Activated T-cell treated with anti-CD3 and anti-CD28 coated beads, Interleukin-2, amount 50 U/mL, for 48 hours (primary cell): Measurements from ENCODE around the gene MISP3.

Experiments used
- DNase-seq, 2 experiments: peaks; one replicate each; pipeline ENCODE4 v3.0.0-alpha.2; 2020

Gene MISP3

DNA sequence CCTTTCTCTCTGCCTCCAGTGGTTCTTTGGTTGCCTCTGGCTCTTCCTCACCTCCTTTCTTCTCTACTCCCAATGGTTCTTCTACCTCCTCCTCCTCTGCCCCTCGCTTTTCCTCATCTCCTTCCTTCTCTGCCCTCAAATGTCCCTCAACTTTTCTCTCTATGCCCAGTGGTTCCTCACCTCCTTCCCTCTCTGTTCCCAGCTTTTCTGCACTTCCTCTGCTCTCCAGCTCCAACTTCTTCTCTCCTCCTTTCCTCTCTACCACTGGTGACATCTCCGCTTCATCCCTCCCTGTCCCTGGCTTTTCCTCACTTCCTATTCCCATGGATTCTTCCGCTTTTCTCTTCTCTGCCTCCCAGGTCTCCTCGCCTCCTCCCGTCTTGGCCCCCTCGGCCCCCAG lies 18.5 kb upstream of the MISP3 start:
- DNase-seq: no peak

- no peak for DNase-seq
These were observed 17.9 kb upstream of the MISP3 start for GRCh38 chr19:14054721-14055120.

GRCh38 chr19:14055396-14055795 lies 17.2 kb upstream of the MISP3 start:
- no peak for DNase-seq

- no peak for DNase-seq
These were observed 16.4 kb upstream of the MISP3 start for GRCh38 chr19:14056069-14056666.

DNA sequence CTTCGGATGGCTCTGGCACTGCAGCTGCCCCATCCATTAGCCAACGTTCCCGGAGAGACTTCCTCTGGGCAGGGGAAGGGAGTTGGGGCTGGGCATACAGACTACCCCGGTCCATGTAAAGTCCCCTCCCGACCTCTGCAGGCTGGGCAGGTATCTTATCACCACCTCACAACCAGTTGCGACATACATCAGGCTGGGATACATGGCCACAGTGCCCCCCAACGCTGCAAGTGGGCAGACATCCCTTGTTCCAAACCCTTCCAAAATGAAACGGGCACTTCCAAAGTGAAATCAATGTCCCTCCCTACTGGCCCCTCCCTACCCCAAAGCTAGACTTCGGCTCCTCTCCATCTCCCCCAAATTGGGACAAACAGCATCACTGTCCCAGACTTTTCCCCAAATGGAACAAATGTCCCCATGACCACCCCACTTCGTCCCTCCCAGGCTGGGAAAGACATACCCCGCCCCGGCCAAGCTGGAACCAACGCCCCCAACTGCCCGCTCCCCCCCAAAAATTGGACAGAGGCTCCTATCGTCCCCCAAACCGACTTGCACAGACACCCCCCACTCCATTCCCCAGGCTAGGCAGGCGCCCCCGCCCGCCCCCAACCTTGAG lies 15.7 kb upstream of the MISP3 start:
- DNase-seq: no peak

GRCh38 chr19:14058182-14059092 lies 14.1 kb upstream of the MISP3 start:
- no peak for DNase-seq

DNA sequence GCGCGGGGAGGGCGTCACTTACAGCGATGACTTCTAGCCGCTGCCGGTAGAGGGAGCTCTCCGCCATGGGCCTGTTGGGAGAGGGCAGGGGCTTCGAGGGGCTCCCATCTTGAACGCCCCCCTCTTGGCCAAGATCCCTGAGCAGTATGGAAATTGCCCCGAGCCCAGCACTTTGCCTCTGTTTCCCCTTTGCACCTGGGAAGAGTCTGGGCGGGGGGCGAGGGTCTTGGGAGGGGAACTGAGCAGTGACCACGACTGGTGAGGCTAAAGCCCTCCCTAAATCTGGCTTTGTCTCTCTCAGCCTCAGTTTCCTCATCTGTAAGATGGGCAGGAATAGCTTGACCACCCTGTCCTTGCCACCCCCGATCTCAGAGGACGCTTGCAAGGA lies 13.5 kb upstream of the MISP3 start:
- DNase-seq: peak; percentile 69 to 71

GRCh38 chr19:14059652-14060155 lies 12.9 kb upstream of the MISP3 start:
- DNase-seq: no peak

GRCh38 chr19:14061081-14061749 lies 11.4 kb upstream of the MISP3 start:
- no peak for DNase-seq

- no peak for DNase-seq
These were observed 10.6 kb upstream of the MISP3 start, which contains the start of gene PALM3 for GRCh38 chr19:14061751-14062557. PALM3 (minus strand) TSS chr19:14062076; CDS start chr19:14061980, 96 bp downstream.

GRCh38 chr19:14062558-14062855 lies 10.1 kb upstream of the MISP3 start:
- no peak for DNase-seq

DNA sequence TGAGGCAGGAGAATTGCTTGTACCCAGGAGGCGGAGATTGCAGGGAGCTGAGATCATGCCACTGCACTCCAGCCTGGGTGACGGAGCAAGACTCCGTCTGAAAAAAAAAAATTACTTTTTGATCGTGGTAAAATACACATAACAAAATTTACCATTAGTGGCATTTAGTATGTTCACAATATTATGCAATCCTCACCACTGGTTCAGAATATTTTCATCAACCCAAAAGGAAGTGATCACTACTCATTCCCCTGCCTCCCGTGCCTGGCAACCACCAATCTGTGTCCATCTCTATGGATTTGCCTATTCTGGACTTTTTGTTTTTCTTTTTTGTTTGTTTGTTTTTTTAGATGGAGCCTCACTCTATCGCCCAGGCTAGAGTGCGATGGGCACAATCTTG lies 9.5 kb upstream of the MISP3 start:
- no peak for DNase-seq

- no peak for DNase-seq
These were observed 6.5 kb upstream of the MISP3 start for GRCh38 chr19:14066134-14066533.

DNA sequence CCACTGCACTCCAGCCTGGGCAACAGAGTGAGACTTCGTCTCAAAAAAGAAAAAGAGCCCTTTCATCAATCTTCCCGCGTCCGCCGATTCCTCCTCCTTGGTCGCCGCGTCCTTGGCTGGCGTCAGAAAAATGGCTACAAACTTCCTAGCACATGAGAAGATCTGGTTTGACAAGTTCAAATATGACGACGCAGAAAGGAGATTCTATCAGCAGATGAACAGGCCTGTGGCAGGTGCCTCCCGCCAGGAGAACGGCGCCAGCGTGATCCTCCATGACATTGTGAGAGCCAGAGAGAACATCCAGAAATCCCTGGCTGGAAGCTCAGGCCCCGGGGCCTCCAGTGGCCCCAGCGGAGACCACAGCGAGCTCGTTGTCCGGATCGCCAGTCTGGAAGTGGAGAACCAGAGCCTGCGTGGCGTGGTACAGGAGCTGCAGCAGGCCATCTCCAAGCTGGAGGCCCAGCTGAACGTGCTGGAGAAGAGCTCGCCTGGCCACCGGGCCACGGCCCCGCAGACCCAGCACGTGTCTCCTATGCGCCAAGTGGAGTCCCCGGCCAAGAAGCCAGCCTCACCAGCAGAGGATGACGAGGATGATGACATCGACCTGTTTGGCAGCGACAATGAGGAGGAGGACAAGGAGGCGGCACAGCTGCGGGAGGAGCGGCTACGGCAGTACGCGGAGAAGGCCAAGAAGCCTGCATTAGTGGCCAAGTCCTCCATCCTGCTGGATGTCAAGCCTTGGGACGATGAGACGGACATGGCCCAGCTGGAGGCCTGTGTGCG lies 2.1 kb upstream of the MISP3 start:
- no peak for DNase-seq

- DNase-seq: peak; percentile 82 to 88
These were observed 807 bp downstream of the MISP3 start for GRCh38 chr19:14073261-14073924.

GRCh38 chr19:14073925-14074838 lies 1.6 kb downstream of the MISP3 start:
- peak; percentile 74 for DNase-seq

DNA sequence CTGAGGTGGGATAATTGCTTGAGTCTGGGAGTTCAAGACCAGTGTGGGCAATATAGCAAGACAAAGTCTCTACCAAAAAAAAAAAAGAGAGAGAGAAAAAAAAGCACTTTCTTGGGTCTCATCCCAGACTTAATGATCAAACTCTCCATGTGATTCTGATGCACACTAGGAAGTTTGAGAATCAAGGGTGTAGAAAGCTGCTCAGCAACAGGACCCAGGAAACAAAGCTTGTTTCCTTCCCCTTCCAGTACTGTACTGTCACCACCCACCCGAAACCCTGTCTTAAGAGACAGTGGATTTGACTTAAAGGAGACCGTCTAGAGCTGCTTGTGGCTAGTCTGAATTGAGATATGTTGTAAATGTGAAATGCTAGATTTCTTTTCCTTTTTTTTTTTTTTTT lies 5.8 kb downstream of the MISP3 start:
- no peak for DNase-seq

DNA sequence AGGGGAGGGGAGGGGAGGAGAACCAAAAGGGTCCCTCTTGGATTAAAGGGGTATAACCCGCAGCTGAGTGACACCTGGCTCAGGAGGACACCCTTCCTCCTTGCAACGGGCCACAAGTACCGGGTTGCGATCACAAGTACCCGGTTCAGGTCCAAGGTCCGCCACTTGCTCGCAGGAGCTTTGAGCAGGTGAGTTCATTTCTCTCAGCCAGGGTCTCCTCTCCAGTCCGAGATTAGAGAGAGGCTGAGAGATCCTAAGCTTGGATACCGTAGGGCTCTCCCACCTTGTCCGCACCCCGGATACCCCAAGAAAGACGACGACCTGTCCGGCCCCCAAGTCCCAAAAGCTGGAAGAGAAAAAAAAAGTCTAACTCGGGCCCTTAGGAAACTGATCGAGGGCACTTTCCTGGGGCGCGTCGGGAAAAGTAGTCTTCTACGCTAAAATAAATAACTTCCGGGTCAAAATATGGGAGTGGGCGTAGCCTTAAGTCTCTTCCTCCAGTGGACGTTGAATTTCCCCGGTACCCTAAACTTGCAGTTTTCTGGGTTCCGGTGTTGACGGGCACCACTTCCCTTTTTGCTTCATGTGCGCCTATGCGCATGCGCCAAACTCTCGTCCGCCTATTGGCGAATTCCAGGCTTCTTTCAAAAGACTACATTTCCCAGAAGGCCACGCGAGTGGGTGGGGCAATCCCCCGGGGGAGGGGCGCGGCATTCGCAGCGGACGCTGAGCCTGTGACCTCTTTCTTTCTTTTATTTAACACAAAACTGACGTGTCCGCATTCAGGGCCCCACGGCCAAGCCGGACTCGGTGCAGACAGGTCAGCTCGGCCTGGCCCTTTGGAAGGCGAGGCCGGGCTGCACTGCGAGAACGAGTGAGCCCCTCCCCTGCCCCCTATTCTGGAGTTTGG lies 8.6 kb downstream of the MISP3 start:
- DNase-seq: peak; percentile 99
